Natural killer cell (primary cell): ENCODE measurements around the gene ADAM33. TPM values are rescaled to one million over a fixed set of nuclear protein-coding genes. Genes with fewer than 3 reads are reported as not detected.

Source experiments
- ATAC-seq, 3 donors: fragments of 150-1000 bp in 2 of 3; fragments of 200-7000 bp in 1 of 3; cut with Tn5 transposase; 1 replicate in 1 of 3; 2 replicates in 2 of 3; pipeline ENCODE4 v1.10.0; 2021; ENCODE audit warnings: mild to moderate bottlenecking in 2 of 3, moderate library complexity in 2 of 3
- DNase-seq, 2 donors: peaks; one replicate each; pipeline versions ENCODE4 v3.0.0 to v3.0.0-alpha.2; 2013 to 2021; ENCODE audit warnings: mixed read lengths in 1 of 2
- H3K27ac ChIP-seq: one replicate; pipeline ENCODE4 v1.5.1; 2013; ENCODE audit warnings: mild to moderate bottlenecking, low read length
- H3K27me3 ChIP-seq: one replicate; pipeline ENCODE4 v1.6.1; 2013; ENCODE audit warnings: low read length; ENCODE audit not compliant: control insufficient read depth, insufficient read depth
- H3K36me3 ChIP-seq: one replicate; pipeline ENCODE4 v1.6.1; 2013; ENCODE audit warnings: low read length; ENCODE audit not compliant: control insufficient read depth, insufficient read depth
- H3K4me1 ChIP-seq: one replicate; pipeline ENCODE4 v1.6.1; 2013; ENCODE audit warnings: low read length; ENCODE audit not compliant: control insufficient read depth, insufficient read depth
- H3K4me3 ChIP-seq: one replicate; pipeline ENCODE4 v1.5.1; 2013; ENCODE audit warnings: low read length
- H3K9me3 ChIP-seq: one replicate; pipeline ENCODE4 v1.6.1; 2013; ENCODE audit warnings: low read length; ENCODE audit not compliant: control insufficient read depth, insufficient read depth
- H3K27ac Mint-ChIP-seq, 2 donors: one replicate each; pipeline ENCODE4 v1.8.0; 2022; ENCODE audit warnings: mild to moderate bottlenecking in 2 of 2, mixed read lengths in 2 of 2, moderate library complexity in 1 of 2
- H3K27me3 Mint-ChIP-seq, 2 donors: one replicate each; pipeline ENCODE4 v1.8.0; 2022; ENCODE audit warnings: low read depth in 2 of 2, mixed read lengths in 2 of 2
- H3K36me3 Mint-ChIP-seq: one replicate; pipeline ENCODE4 v1.8.0; 2022; ENCODE audit warnings: mixed read lengths
- H3K4me1 Mint-ChIP-seq, 2 donors: one replicate each; pipeline ENCODE4 v1.8.0; 2022; ENCODE audit warnings: mixed read lengths in 2 of 2
- H3K4me3 Mint-ChIP-seq: one replicate; pipeline ENCODE4 v1.8.0; 2022; ENCODE audit warnings: mild to moderate bottlenecking, moderate library complexity, mixed read lengths
- H3K9me3 Mint-ChIP-seq, 2 donors: one replicate each; pipeline ENCODE4 v1.8.0; 2022; ENCODE audit warnings: mixed read lengths in 2 of 2
- CTCF ChIP-seq: fragments of 200-600 bp; IDR thresholded peaks from one replicate; pipeline ENCODE4 v1.8.0; 2022; ENCODE audit warnings: antibody characterized with exemption
- WGBS: methylation state at CpG from one replicate; pipeline ENCODE4 v1.1.7; 2013; ENCODE audit warnings: missing lambda C conversion rate; ENCODE audit not compliant: insufficient coverage; 5-methylcytosine and 5-hydroxymethylcytosine counted together
- intact Hi-C: fragments of 100-400 bp; cut with micrococcal nuclease; formaldehyde crosslinking; loops from one replicate; pipeline ENCODE4 v1.14.2; 2022
- total RNA-seq, 4 donors: library from RNA; stranded (reverse); fragments of 120-200 nt in 1 of 4; gene quantifications; one replicate each; pipeline versions ENCODE4 v1.2.3 to v1.2.4, GENCODE V29; 2013 to 2022

Gene ADAM33
- not detected for total RNA-seq
- total RNA-seq (2013), result 3.5 TPM

GRCh38 chr20:3681931-3682781, at the start of gene ADAM33:
TSS of gene ADAM33 (minus strand) at chr20:3682010. CDS start at chr20:3682004, 6 bp downstream.
- Histone ChIP-seq H3K4me1 (peaks cover 3% of the 10 kb centered on the region), H3K27me3 (peaks cover 12% of the 10 kb centered on the region), H3K4me3 (no peak within 1 kb of the TSS), H3K9me3 (no peaks in the 10 kb centered on the region), H3K27ac (no peak within 1 kb of the TSS), H3K36me3 (no peaks in the 10 kb centered on the region)
- peaks cover 49 to 65% of the 10 kb centered on the region in 2 donors for H3K27me3 Mint-ChIP-seq
- H3K36me3 Mint-ChIP-seq, result no peaks in the 10 kb centered on the region
- no peak within 1 kb of the TSS for H3K4me3 Mint-ChIP-seq
- no peaks in the 10 kb centered on the region for H3K9me3 Mint-ChIP-seq
- DNase-seq, result no peak
- intact Hi-C loops, result no loop called here
- 9% methylated on average over 54 of the region's 65 CpGs for WGBS
- no peak for ATAC-seq
- no peak within 1 kb of the TSS for H3K27ac Mint-ChIP-seq
- H3K4me1 Mint-ChIP-seq, result peaks cover 0 to 5% of the 10 kb centered on the region in 2 donors
- no peak for TF ChIP-seq CTCF

- 91% methylated on average over 12 of the region's 12 CpGs for WGBS
- no peak for TF ChIP-seq CTCF
- no peaks in the 10 kb centered on the region for H3K9me3 Mint-ChIP-seq
- Histone ChIP-seq H3K27ac (no peak overlapping the region), H3K4me1 (no peaks in the 10 kb centered on the region), H3K36me3 (no peaks in the 10 kb centered on the region), H3K9me3 (no peaks in the 10 kb centered on the region), H3K4me3 (no peak overlapping the region), H3K27me3 (peaks cover 15% of the 10 kb centered on the region)
- DNase-seq (no peak), ATAC-seq (no peak)
- no peak overlapping the region for H3K27ac Mint-ChIP-seq
- intact Hi-C loops, result no loop called here
- no peaks in the 10 kb centered on the region for H3K36me3 Mint-ChIP-seq
- peaks cover 0 to 4% of the 10 kb centered on the region in 2 donors for H3K4me1 Mint-ChIP-seq
- H3K4me3 Mint-ChIP-seq, result no peak overlapping the region
- H3K27me3 Mint-ChIP-seq, result peaks cover 35 to 43% of the 10 kb centered on the region in 2 donors
These were observed 49.2 kb upstream of the ADAM33 start for GRCh38 chr20:3730803-3731672.

- Histone ChIP-seq H3K9me3 (no peaks in the 10 kb centered on the region), H3K4me3 (no peak overlapping the region), H3K27me3 (peaks cover 15% of the 10 kb centered on the region), H3K27ac (no peak overlapping the region), H3K36me3 (no peaks in the 10 kb centered on the region), H3K4me1 (no peaks in the 10 kb centered on the region)
- Mint-ChIP-seq H3K36me3 (no peaks in the 10 kb centered on the region), H3K9me3 (no peaks in the 10 kb centered on the region), H3K27me3 (peaks cover 35 to 42% of the 10 kb centered on the region in 2 donors), H3K4me1 (peaks cover 0 to 4% of the 10 kb centered on the region in 2 donors), H3K4me3 (no peak overlapping the region), H3K27ac (no peak overlapping the region)
- TF ChIP-seq CTCF, result no peak
- DNase-seq (no peak), ATAC-seq (peak in 1 of 3 donors; percentile 15)
- 62% methylated on average over 8 of the region's 8 CpGs for WGBS
- intact Hi-C loops, result no loop called here
These were observed 48.2 kb upstream of the ADAM33 start for GRCh38 chr20:3729811-3730540.
